Liver (tissue), 3 donors: ENCODE data around the gene COPZ2.

Experiments
- CTCF ChIP-seq: fragments of 150-350 bp; IDR thresholded peaks from 2 replicates; pipeline ENCODE4 v1.5.1; 2017; ENCODE audit warnings: improper control_type of control experiment, low read depth, low read length; ENCODE audit not compliant: missing input control
- JUND ChIP-seq, 2 donors: IDR thresholded peaks; 2 replicates each; pipeline ENCODE4 v1.6.1; 2016; ENCODE audit warnings: antibody characterized with exemption in 2 of 2
- MAX ChIP-seq: IDR thresholded peaks from 2 replicates; pipeline ENCODE4 v1.6.1; 2016; ENCODE audit warnings: antibody characterized with exemption
- donor health status: healthy.
- donor health status: healthy.

GRCh38 chr17:48016112-48016511 is 21.5 kb downstream of the COPZ2 start:
- no peak for TF ChIP-seq CTCF
- no peak for TF ChIP-seq JUND (IDR thresholded peaks at IDR 0.05)
- TF ChIP-seq MAX, result no peak
